SK-N-SH (cell line): ENCODE data around the gene ANLN. TPM values are rescaled to one million over a fixed set of nuclear protein-coding genes. Genes with fewer than 3 reads are reported as not detected.

Experiments
- CTCF ChIA-PET: fragments of 300-600, 350-600 bp; formaldehyde crosslinking; extraction: SDS; loops from one replicate; lab custom pipeline; 2021; lab: Yijun Ruan, JAX
- POLR2A ChIA-PET: fragments of 350-600 bp; sonication (Branson Sonifier 250); formaldehyde crosslinking; extraction: SDS; loops from one replicate; lab custom pipeline; 2020; ENCODE audit warnings: antibody characterized with exemption, inconsistent platforms; lab: Yijun Ruan, JAX
- DNase-seq: peaks from one replicate; pipeline ENCODE4 v3.0.0; 2012
- H2AFZ ChIP-seq: fragments of 200-600 bp; sonication (generic); 2 replicates; pipeline ENCODE4 v1.8.1; 2016; ENCODE audit warnings: antibody characterized with exemption, mild to moderate bottlenecking, low read depth
- H3F3A ChIP-seq: fragments of 200-600 bp; sonication (generic); replicated peaks from 2 replicates; pipeline ENCODE3; 2016; ENCODE audit warnings: antibody characterized with exemption, mild to moderate bottlenecking; ENCODE audit not compliant: insufficient read depth
- H3K27ac ChIP-seq, 2 experiments: fragments of 200-500 bp in 1 of 2; fragments of 200-600 bp in 1 of 2; sonication (Bioruptor generic) in 1 of 2; sonication (generic), shearing (Covaris generic) in 1 of 2; 2 replicates each; pipeline versions ENCODE4 v1.5.1 to v1.6.1; 2014 to 2016; ENCODE audit warnings: low read depth in 2 of 2, inconsistent platforms in 1 of 2, low read length in 1 of 2, mild to moderate bottlenecking in 1 of 2, mixed read lengths in 1 of 2
- H3K27me3 ChIP-seq: fragments of 200-600 bp; sonication (generic), shearing (Covaris generic); 2 replicates; pipeline ENCODE4 v1.6.1; 2016; ENCODE audit warnings: mixed run types; ENCODE audit not compliant: insufficient read depth
- H3K36me3 ChIP-seq, 2 experiments: fragments of 200-500 bp in 1 of 2; fragments of 200-600 bp in 1 of 2; sonication (Bioruptor generic) in 1 of 2; sonication (generic) in 1 of 2; replicated peaks in 1 of 2; 2 replicates each; pipeline versions ENCODE3 to v1.5.1; 2014 to 2016; ENCODE audit warnings: low read length in 1 of 2, mild to moderate bottlenecking in 1 of 2; ENCODE audit not compliant: insufficient read depth in 2 of 2, control insufficient read depth in 1 of 2
- H3K4me1 ChIP-seq, 2 experiments: fragments of 200-500 bp in 1 of 2; fragments of 200-600 bp in 1 of 2; sonication (Bioruptor generic) in 1 of 2; sonication (generic), shearing (Covaris generic) in 1 of 2; 2 replicates each; pipeline versions ENCODE4 v1.5.1 to v1.6.1; 2014 to 2016; ENCODE audit warnings: low read depth in 1 of 2, low read length in 1 of 2, mixed run types in 1 of 2; ENCODE audit not compliant: insufficient read depth in 2 of 2, control insufficient read depth in 1 of 2
- H3K4me2 ChIP-seq: fragments of 200-600 bp; sonication (generic), shearing (Covaris generic); 2 replicates; pipeline ENCODE4 v1.6.1; 2017; ENCODE audit warnings: mixed run types
- H3K4me3 ChIP-seq, 2 experiments: fragments of 200-500 bp in 1 of 2; fragments of 200-600 bp in 1 of 2; sonication (Bioruptor generic) in 1 of 2; sonication (generic), shearing (Covaris generic) in 1 of 2; 2 replicates each; pipeline versions ENCODE4 v1.5.1 to v1.8.1; 2014 to 2016; ENCODE audit warnings: low read depth in 2 of 2, inconsistent platforms in 1 of 2, low read length in 1 of 2, mild to moderate bottlenecking in 1 of 2, mixed read lengths in 1 of 2, moderate library complexity in 1 of 2
- H3K79me2 ChIP-seq: fragments of 200-600 bp; sonication (generic); 2 replicates; pipeline ENCODE4 v1.8.1; 2017; ENCODE audit warnings: mild to moderate bottlenecking; ENCODE audit not compliant: insufficient read depth
- H3K9ac ChIP-seq: fragments of 200-600 bp; sonication (generic); 2 replicates; pipeline ENCODE4 v1.6.1; 2017; ENCODE audit warnings: mixed run types
- H3K9me2 ChIP-seq: fragments of 200-600 bp; sonication (generic); 2 replicates; pipeline ENCODE4 v1.6.1; 2017; ENCODE audit warnings: mixed run types
- H3K9me3 ChIP-seq: fragments of 200-600 bp; sonication (generic); 2 replicates; pipeline ENCODE4 v1.6.1; 2017; ENCODE audit warnings: mixed run types, mild to moderate bottlenecking, moderate library complexity
- H4K20me1 ChIP-seq: fragments of 200-600 bp; sonication (generic); 2 replicates; pipeline ENCODE4 v1.6.1; 2017; ENCODE audit warnings: mild to moderate bottlenecking, mixed run types; ENCODE audit not compliant: insufficient read depth
- CHD2 ChIP-seq: fragments of 150-350 bp; IDR thresholded peaks from 2 replicates; pipeline ENCODE4 v1.6.1; 2018; ENCODE audit warnings: low read length; ENCODE audit not compliant: partially characterized antibody
- CTCF ChIP-seq: fragments of 200-600 bp; sonication (generic); IDR thresholded peaks from 2 replicates; pipeline ENCODE4 v1.6.1; 2017; ENCODE audit warnings: antibody characterized with exemption, mild to moderate bottlenecking, moderate library complexity
- EP300 ChIP-seq, 2 experiments: IDR thresholded peaks; 2 replicates each; pipeline versions ENCODE4 v1.4.0 to v1.6.1; 2012; ENCODE audit warnings: borderline replicate concordance in 1 of 2, low read depth in 1 of 2, low read length in 1 of 2
- EZH2phosphoT487 ChIP-seq: fragments of 200-600 bp; sonication (generic); IDR thresholded peaks from 2 replicates; pipeline ENCODE4 v1.6.1; 2017; ENCODE audit warnings: low read depth, mixed run types, mild to moderate bottlenecking, antibody characterized with exemption, moderate library complexity, borderline replicate concordance
- FOXM1 ChIP-seq: IDR thresholded peaks from 2 replicates; pipeline ENCODE4 v1.4.0; 2012; ENCODE audit warnings: low read depth, mild to moderate bottlenecking
- MEF2A ChIP-seq: IDR thresholded peaks from 2 replicates; pipeline ENCODE4 v1.4.0; 2012; ENCODE audit warnings: low read depth, borderline replicate concordance
- MXI1 ChIP-seq: IDR thresholded peaks from 2 replicates; pipeline ENCODE4 v1.6.1; 2012; ENCODE audit warnings: mild to moderate bottlenecking, low read depth, low read length, improper control_type of control experiment
- NRF1 ChIP-seq: IDR thresholded peaks from 2 replicates; pipeline ENCODE4 v1.6.1; 2012; ENCODE audit warnings: low read depth, mild to moderate bottlenecking, low read length
- PBX3 ChIP-seq: IDR thresholded peaks from 2 replicates; pipeline ENCODE4; 2012
- POLR2AphosphoS5 ChIP-seq: IDR thresholded peaks from 2 replicates; pipeline ENCODE4 v1.6.1; 2012; ENCODE audit warnings: low read depth, low read length
- RCOR1 ChIP-seq: fragments of 150-350 bp; IDR thresholded peaks from 2 replicates; pipeline ENCODE4 v1.6.1; 2017; ENCODE audit warnings: antibody characterized with exemption, low read length
- TCF12 ChIP-seq: IDR thresholded peaks from 2 replicates; pipeline ENCODE4 v1.4.0; 2012
- TEAD4 ChIP-seq: IDR thresholded peaks from 2 replicates; pipeline ENCODE4 v1.4.0; 2012; ENCODE audit warnings: mild to moderate bottlenecking, borderline replicate concordance; ENCODE audit not compliant: insufficient read depth
- USF1 ChIP-seq: IDR thresholded peaks from 2 replicates; pipeline ENCODE4 v1.4.0; 2012; ENCODE audit warnings: low read depth, borderline replicate concordance
- USF2 ChIP-seq: fragments of 150-350 bp; IDR thresholded peaks from 2 replicates; pipeline ENCODE4 v1.6.1; 2017; ENCODE audit warnings: antibody characterized with exemption, low read length, low read depth, borderline replicate concordance
- WGBS: methylation state at CpG from one replicate; pipeline ENCODE4 v1.1.6; 2017; ENCODE audit warnings: low lambda C conversion rate; 5-methylcytosine and 5-hydroxymethylcytosine counted together
- polyA plus RNA-seq, 3 experiments: library from polyadenylated mRNA; depleted of rRNA; stranded (reverse); fragments of >200 nt; gene quantifications; 2 replicates each; pipeline ENCODE4 v1.2.3, GENCODE V29; 2012

Gene ANLN
- polyA plus RNA-seq, 1 of the 3 experiments (the other 2 are of a cell fraction), result 17.1 TPM

GRCh38 chr7:36422072-36422471, 32.4 kb downstream of the ANLN start:
- Histone ChIP-seq H3K27me3 (no peaks in the 10 kb centered on the region), H2AFZ (no peak overlapping the region), H3K9me3 (no peaks in the 10 kb centered on the region), H3K36me3 (peaks cover 72 to 85% of the 10 kb centered on the region in 2 experiments), H4K20me1 (no peaks in the 10 kb centered on the region), H3K4me3 (no peak overlapping the region), H3F3A (peaks cover 46% of the 10 kb centered on the region), H3K4me2 (no peak overlapping the region), H3K9ac (no peak overlapping the region), H3K27ac (no peak overlapping the region), H3K4me1 (peaks cover 0 to 12% of the 10 kb centered on the region in 2 experiments; a peak in 1 of 4 replicates), H3K9me2 (no peaks in the 10 kb centered on the region), H3K79me2 (peaks cover 40% of the 10 kb centered on the region)
- 98% methylated on average over 3 of the region's 3 CpGs for WGBS
- CTCF ChIA-PET, result interaction anchor here (0.8 to 1.6 kb wide), 6 partner anchors 11 to 66 kb away, joined by 3 to 4 read pairs (median 3); no protein-coding TSS in a partner anchor
- TF ChIP-seq EP300 (IDR thresholded peaks at IDR 0.05; ENCODE audit: borderline replicate concordance in 1 of 2, low read depth in 1 of 2, low read length in 1 of 2) (no peak), NRF1 (no peak), USF2 (no peak), CTCF (no peak), TEAD4 (no peak), EZH2phosphoT487 (no peak), USF1 (no peak), TCF12 (no peak), MXI1 (no peak), FOXM1 (no peak), RCOR1 (no peak), POLR2AphosphoS5 (no peak), PBX3 (no peak), CHD2 (no peak), MEF2A (no peak)
- POLR2A ChIA-PET, result no interaction called here
- DNase-seq, result no peak
